Epithelial cell of esophagus (primary cell): ENCODE data around the gene NECAB2.

Source experiments
- DNase-seq: peaks from one replicate; pipeline ENCODE4 v3.0.0; 2010; ENCODE audit warnings: low read depth
- H3K4me3 ChIP-seq: 2 replicates; pipeline ENCODE4 v1.5.1; 2011; ENCODE audit warnings: mild to moderate bottlenecking, low read length, control low read depth
- CTCF ChIP-seq: IDR thresholded peaks from 2 replicates; pipeline ENCODE4 v1.5.1; 2011; ENCODE audit warnings: low read depth, mild to moderate bottlenecking, low read length, control low read depth, inconsistent platforms; ENCODE audit not compliant: insufficient read depth; ENCODE audit errors: missing control alignments

Gene NECAB2

GRCh38 chr16:84036982-84037425 lies 69.0 kb downstream of the NECAB2 start:
- TF ChIP-seq CTCF, result no peak
- DNase-seq, result no peak
- H3K4me3 ChIP-seq, result no peak overlapping the region

GRCh38 chr16:84038469-84038868 lies 70.4 kb downstream of the NECAB2 start:
- DNase-seq, result no peak
- H3K4me3 ChIP-seq, result no peak overlapping the region
- no peak for TF ChIP-seq CTCF

GRCh38 chr16:84039696-84040095 lies 71.7 kb downstream of the NECAB2 start:
- H3K4me3 ChIP-seq, result no peak overlapping the region
- TF ChIP-seq CTCF, result no peak
- no peak for DNase-seq

DNA sequence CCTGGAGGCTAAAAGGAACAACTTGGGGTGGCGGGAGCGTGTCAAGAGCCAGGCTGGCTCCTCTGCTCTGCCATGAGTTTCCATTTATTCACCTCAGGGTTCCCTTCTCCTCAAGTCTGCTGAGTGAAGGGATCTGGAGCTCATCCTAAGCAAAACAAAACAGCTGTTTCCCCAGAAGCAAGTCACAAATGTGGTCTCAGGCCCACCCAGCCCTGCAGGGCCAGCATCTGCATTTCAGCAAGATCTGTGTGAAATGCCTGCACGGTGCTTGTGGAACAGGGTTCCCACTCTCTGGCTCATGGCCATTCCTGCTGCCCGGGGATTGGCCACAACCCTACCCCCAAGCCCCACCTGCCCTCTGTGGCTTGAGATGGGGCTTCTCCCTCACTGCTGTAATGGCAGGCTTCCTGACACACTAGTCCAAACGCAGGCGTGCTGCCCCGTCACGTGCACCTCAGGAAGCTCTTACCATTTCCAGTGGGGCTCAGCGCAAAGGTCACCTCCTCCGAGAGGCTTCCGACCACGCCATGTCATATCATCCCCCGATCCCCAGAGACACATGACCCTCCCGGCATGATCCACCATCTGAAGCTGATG lies 72.3 kb downstream of the NECAB2 start:
- no peak for DNase-seq
- no peak for TF ChIP-seq CTCF
- no peak overlapping the region for H3K4me3 ChIP-seq

- DNase-seq, result peak; percentile 32
- H3K4me3 ChIP-seq, result no peak overlapping the region
- no peak for TF ChIP-seq CTCF
Observed at GRCh38 chr16:84040823-84041820, 73.1 kb downstream of the NECAB2 start.

GRCh38 chr16:84041881-84042280 lies 73.8 kb downstream of the NECAB2 start:
- no peak for DNase-seq
- no peak for TF ChIP-seq CTCF
- H3K4me3 ChIP-seq, result no peak overlapping the region
